ENCODE results near the gene NEXN. TPM values are rescaled to one million over a fixed set of nuclear protein-coding genes. Genes with fewer than 3 reads are reported as not detected.

The NEXN gene
- total and polyA plus RNA-seq, 4 donors: 0.51 to 2.4 (median 1.7) TPM

DNA sequence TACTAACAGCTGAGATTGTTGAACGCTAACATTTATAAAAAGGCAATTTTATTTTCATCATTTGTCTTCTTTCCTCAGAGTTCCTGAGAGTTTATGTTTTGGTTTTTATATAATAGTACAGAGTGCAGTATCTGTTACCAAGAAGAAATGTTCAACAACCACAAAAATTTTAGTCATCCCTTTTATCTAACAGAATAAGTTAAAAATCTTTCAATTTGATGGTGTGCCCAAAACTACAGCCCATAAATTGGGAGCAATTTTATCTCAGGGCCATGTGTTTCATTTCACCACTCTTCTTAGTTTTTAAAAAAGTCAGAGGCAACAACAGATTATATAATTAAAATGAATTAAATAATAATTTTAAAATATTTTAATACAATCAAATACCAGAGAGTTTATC, 37.1 kb downstream of the NEXN start:
- 83% methylated on average over 1 of the region's 1 CpG for WGBS
- no peaks in the 10 kb centered on the region for H3K4me1 ChIP-seq (ENCODE audit: control insufficient read depth in 4 of 4, insufficient read depth in 4 of 4, low read length in 3 of 4)
- DNase-seq (ENCODE audit: low spot score): no peak

GRCh38 chr1:77925956-77926355, 37.5 kb downstream of the NEXN start:
- Histone ChIP-seq H3K27me3 (ENCODE audit: control insufficient read depth in 4 of 4, insufficient read depth in 4 of 4, low read length in 3 of 4) (no peaks in the 10 kb centered on the region), H3K36me3 (ENCODE audit: control insufficient read depth in 4 of 4, insufficient read depth in 3 of 4, low read depth in 1 of 4, low read length in 3 of 4) (no peaks in the 10 kb centered on the region), H3K9me3 (ENCODE audit: control insufficient read depth in 4 of 4, low read length in 3 of 4) (no peaks in the 10 kb centered on the region), H3K27ac (ENCODE audit: low read depth in 1 of 2, low read length in 2 of 2) (no peak overlapping the region), H3K4me3 (ENCODE audit: low read depth in 1 of 3, low read length in 3 of 3) (no peak overlapping the region), H3K9ac (ENCODE audit: low read depth in 1 of 2, low read length in 2 of 2) (no peak overlapping the region), H3K4me1 (ENCODE audit: control insufficient read depth in 4 of 4, insufficient read depth in 4 of 4, low read length in 3 of 4) (no peaks in the 10 kb centered on the region)
- 81% methylated on average over 2 of the region's 2 CpGs for WGBS
- no peak for TF ChIP-seq HNF4A (conservative IDR thresholded peaks at IDR 0.05)
- TF ChIP-seq, protein P1, sequence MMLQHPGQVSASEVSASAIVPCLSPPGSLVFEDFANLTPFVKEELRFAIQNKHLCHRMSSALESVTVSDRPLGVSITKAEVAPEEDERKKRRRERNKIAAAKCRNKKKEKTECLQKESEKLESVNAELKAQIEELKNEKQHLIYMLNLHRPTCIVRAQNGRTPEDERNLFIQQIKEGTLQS (IDR thresholded peaks at IDR 0.05): no peak
- TF ChIP-seq NR2F2 (IDR thresholded peaks at IDR 0.05): no peak
- TF ChIP-seq HNF4G (IDR thresholded peaks at IDR 0.05): no peak
- no peak for TF ChIP-seq EGR1 (IDR thresholded peaks at IDR 0.05; ENCODE audit: low read depth in 2 of 2)
- no peak for TF ChIP-seq RXRA (IDR thresholded peaks at IDR 0.05)
- no peak for TF ChIP-seq FOXA2 (IDR thresholded peaks at IDR 0.05)
- no peak for TF ChIP-seq FOXA1 (IDR thresholded peaks at IDR 0.05)
- DNase-seq (ENCODE audit: low spot score): no peak

More for the DNA sequence above, 37.1 kb downstream of the NEXN start:
- no peak overlapping the region for H3K4me3 ChIP-seq (ENCODE audit: low read depth in 1 of 3, low read length in 3 of 3)
- no peak overlapping the region for H3K27ac ChIP-seq (ENCODE audit: low read depth in 1 of 2, low read length in 2 of 2)
- H3K9ac ChIP-seq (ENCODE audit: low read depth in 1 of 2, low read length in 2 of 2): no peak overlapping the region
- H3K27me3 ChIP-seq (ENCODE audit: control insufficient read depth in 4 of 4, insufficient read depth in 4 of 4, low read length in 3 of 4): no peaks in the 10 kb centered on the region
- no peaks in the 10 kb centered on the region for H3K36me3 ChIP-seq (ENCODE audit: control insufficient read depth in 4 of 4, insufficient read depth in 3 of 4, low read depth in 1 of 4, low read length in 3 of 4)
- TF ChIP-seq GABPA (IDR thresholded peaks at IDR 0.05 in 1 of 2, conservative IDR thresholded peaks at IDR 0.05 in 1 of 2) (no peak), HNF4A (conservative IDR thresholded peaks at IDR 0.05) (no peak), NR2F2 (IDR thresholded peaks at IDR 0.05) (no peak), HNF4G (IDR thresholded peaks at IDR 0.05) (no peak), EGR1 (IDR thresholded peaks at IDR 0.05; ENCODE audit: low read depth in 2 of 2) (no peak), FOXA1 (IDR thresholded peaks at IDR 0.05) (no peak), REST (IDR thresholded peaks at IDR 0.05) (no peak), RXRA (IDR thresholded peaks at IDR 0.05) (no peak), TAF1 (conservative IDR thresholded peaks at IDR 0.05) (no peak), YY1 (IDR thresholded peaks at IDR 0.05) (no peak)
- TF ChIP-seq, protein P2, sequence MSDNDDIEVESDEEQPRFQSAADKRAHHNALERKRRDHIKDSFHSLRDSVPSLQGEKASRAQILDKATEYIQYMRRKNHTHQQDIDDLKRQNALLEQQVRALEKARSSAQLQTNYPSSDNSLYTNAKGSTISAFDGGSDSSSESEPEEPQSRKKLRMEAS (IDR thresholded peaks at IDR 0.05): no peak
- TF ChIP-seq, protein P3, sequence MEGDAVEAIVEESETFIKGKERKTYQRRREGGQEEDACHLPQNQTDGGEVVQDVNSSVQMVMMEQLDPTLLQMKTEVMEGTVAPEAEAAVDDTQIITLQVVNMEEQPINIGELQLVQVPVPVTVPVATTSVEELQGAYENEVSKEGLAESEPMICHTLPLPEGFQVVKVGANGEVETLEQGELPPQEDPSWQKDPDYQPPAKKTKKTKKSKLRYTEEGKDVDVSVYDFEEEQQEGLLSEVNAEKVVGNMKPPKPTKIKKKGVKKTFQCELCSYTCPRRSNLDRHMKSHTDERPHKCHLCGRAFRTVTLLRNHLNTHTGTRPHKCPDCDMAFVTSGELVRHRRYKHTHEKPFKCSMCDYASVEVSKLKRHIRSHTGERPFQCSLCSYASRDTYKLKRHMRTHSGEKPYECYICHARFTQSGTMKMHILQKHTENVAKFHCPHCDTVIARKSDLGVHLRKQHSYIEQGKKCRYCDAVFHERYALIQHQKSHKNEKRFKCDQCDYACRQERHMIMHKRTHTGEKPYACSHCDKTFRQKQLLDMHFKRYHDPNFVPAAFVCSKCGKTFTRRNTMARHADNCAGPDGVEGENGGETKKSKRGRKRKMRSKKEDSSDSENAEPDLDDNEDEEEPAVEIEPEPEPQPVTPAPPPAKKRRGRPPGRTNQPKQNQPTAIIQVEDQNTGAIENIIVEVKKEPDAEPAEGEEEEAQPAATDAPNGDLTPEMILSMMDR (IDR thresholded peaks at IDR 0.05; ENCODE audit: low read depth, low read length, missing input control): no peak
- no peaks in the 10 kb centered on the region for H3K9me3 ChIP-seq (ENCODE audit: control insufficient read depth in 4 of 4, low read length in 3 of 4)

Data from liver (tissue), 9 donors.